ENCODE results near the gene UPP2.

The UPP2 gene

DNA sequence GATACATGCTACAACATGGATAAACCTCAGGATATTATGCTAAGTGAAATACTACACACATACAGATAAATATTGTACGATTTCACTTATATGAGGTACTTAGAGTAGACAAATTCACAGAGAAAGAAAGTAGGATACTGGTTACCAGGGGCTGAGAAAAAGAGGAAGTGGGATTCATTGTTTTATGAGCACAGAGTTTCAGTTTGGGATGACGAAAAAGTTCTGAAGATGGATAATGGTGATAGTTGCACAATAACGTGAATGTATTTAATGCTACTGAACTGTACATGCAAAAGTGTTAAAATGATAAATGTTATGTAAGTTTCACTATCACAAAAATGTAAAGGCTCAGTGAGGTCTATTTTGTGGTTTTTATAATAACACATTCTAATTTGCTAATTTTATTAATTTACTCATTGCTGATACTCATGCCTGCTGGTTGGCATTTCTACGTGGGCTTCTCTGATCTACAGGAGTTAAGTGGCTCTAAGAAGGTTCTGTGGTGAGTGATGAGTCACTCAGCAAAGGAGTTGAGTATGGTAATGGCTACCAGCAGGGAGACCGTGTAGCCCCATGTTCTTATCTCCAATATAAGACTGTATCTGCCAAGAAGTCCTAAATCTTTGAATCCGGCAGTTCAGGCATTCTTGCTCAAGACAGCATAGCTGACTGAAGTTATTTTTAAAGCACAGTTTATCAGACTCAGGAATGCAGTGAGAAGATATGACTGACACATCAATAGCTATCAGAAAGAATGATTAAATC lies 41.1 kb downstream of the UPP2 start:
- no peak for DNase-seq

DNA sequence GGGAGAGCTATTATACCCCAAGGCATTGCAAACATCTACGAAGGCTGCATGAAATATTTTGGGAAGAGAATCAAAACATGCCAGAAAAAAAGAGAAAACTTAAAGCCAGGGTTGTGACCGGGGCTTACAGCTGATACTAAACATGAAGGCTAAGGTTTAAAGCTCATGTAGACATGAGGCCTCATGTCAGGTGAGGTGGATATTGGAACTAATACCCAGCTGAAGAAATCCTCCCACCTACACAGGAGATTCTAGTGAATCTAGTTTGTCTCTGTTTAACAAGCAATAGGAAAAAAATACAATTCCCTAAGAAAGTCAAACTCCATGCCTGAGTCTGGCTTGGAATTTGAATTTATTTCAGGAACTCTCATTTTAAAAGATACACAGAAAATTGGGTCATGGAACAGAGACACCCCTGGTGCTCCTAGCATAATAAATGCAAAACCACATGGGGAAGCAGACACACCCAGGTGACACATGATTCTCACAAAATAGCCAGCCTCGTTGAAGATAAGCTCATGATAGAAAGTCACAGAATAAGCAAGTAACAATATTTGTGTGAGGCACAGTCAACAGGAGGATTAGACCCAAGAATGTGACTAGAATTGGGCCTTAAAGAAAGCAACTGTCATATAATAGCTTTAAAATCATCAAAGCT lies 42.2 kb downstream of the UPP2 start:
- DNase-seq, result no peak

DNA sequence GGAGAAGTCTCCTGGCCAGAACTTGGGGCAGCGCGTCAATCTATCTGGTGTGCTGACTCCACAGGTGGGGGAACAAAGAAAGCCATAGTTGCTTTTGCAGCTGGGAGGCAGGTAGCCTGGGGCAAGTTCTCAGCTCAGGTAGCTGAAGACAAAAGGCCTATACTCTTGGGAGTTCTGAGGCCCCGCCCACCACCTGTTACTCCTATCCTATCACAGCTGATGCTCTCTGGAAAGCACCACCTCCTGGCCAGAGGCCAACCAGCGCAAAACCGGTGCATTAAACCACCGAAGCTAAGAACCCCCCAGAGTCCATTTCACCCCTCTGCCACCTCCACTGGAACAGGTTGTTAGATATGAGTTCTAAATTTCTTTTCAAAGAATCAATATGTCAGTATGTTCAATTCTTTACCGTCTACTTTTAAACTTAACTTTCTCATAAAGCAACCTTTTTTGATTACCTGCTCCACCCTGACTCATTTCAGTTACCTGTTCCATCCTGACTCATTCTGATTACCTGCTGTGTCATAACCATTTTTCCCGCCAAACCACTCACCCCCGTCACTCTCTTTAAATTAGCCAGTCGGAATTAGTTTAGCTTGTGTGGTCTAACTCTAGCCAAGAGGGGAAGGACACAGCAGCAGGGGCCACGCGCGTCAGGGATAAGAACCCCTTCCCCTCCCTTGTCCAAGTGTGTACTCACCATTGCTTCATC lies 43.4 kb downstream of the UPP2 start:
- DNase-seq, result peak in 1 of 2 experiments; percentile 7

DNA sequence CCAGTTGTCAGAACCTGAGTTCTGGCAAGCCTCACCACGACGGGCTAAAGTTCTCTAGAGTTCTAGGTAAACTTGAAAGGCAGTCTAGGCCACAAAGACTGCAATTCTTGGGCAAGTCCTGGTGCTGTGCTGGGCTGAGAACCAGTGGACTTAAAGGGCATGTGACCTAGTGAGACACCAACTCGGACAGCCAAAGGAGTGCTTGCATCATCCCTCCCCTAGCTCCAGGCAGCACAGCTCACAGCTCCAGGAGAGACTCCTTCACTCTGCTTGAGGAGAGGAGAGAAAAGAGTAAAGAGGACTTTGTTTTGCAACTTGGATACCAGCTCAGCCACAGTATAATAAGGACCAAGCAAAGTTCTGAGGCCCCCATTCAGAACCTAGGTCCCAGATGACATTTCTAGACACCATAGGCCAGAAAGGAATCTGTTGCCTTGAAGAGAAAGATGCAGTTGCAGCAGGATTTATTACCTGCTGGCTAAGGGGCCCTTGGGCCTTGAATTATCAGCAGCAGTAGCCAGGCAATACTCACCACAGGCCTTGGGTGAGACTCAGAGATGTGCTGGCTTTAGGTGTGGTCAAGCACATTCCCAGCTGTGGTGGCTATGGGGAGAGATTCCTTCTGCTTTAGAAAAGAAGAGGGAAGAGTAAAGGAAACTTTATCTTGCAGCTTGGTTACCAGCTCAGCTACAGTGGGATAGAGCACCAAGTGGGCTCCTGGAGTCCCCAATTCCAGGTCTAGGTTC lies 51.8 kb downstream of the UPP2 start:
- DNase-seq, result no peak

DNA sequence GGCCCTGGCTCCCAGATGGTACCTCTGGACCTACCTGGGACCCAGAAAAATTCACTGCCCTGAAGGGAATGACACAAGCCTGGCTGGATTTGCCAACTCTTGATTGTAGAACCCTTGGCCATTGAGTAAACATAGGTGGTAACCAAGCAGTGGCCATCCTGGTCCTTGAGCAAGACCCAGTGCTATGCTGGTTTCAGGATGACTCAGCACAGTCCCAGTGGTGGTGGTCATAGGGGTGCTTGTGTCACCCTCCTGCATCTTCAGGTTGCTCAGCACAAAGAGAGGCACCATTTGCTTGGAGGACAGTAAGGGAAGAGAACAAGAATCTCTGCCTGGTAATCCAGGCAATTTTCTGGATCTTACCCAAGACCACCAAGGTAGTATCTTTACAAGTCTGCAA lies 52.9 kb downstream of the UPP2 start:
- DNase-seq, result no peak

DNA sequence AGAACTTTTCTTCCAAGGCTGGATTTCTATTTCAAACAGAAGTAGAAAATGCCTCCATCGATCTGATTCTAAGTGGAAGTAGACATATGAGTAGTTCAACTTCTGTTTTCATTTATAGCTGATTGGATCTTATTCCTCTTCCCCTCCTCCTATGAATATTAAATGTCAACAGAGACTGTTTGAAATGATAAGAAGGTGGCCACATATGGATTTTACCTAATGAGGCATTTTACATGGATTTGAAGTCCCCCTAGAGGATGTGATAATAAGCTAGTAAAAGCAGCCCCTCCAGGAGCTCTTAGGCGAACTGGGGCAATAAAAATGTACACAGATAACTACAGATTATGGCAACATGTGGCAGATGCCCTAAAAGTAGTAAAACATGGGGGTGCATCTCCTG lies 71.0 kb downstream of the UPP2 start:
- DNase-seq, result no peak

DNA sequence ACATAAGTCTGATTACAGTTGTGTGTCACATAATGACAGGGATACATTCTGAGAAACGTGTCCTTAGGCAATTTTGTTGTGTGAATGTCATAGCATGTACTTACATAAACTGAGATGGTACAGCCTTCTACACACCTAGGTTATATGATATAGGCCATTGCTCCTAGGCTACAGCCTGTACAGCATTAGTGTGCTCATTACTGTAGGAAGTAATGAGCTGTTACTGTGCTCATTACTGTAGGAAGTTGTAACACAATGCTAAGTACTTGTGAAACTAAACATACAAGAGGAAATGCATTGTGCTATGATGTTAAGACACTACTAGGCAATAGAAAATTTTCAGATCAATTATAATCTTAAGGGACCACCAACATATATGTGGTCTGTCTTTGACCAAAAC lies 72.8 kb downstream of the UPP2 start:
- DNase-seq, result no peak

DNA sequence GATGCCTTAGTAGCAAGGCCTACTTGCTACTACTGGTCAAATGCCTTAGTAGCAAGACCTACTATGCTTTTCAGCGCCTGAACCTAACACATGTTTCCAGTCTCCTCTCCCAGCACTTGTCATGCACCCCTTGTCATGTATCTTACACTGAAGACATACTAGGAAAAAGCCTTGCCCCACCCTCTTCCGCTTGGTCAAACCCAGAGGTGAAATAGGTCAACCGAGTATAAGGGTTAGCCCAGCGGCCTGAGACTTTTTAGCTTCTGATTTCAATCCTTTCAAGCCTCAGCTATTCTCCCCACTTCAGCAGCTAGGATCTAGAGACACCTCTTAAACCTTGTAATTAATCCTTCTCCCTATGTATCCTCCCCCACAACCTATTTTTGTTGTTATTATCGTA lies 73.3 kb downstream of the UPP2 start:
- no peak for DNase-seq

DNA sequence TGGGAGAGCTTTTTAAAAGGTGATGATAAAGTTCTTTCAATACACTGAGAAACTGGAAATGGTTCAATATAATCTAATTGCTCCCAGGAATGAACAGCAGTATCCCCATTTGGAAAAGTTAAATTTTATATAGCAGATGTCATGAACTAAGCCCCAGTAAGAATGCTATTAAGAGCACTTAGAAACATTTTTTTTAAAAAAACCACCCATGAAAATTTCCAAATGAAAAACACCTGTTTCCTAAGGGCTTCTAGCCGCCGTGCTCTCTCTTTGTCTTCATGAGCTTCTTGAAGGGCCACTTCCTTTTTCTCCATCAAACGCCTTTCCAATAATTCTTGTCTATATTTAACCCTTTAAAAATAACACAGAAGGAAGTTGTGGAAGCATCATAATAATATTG lies 77.0 kb downstream of the UPP2 start:
- no peak for DNase-seq

DNA sequence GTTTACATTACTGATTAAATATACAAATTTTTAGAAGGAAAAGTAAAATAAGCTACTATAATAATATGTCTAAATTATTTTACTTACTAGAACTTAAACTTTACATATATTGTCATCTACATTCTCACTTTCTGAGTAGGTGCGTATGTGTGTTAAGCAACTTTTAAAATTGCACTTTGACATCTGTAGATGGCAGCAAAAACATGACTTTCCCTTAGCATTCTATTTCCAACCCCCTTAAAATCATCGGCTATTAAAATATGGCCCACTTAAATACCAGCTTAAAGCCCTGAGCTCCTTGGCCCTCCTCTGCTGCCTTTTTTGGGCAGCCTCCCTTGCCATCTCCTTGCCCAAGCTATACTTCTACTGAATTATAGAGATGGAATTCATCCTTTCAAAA lies 78.0 kb downstream of the UPP2 start:
- peak in 1 of 2 experiments; percentile 37 for DNase-seq

DNA sequence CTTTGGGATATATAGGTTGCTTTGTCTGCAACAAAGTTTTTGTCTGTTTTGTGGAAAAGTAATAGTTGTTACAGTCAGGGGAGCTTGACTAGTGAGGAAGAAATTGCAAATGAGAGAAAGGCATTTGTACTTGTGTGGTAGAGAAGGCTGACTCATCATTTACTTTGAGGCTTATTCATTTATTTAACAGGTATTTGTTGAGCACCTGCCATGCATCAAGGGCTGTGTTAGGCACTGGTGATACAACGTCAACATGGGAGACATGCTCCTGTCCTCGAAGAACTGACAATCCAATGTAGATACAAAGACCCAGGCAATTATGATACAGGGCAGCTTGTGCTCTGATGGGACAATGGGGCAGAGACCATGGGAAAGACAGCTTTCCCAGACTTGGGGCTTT lies 79.5 kb downstream of the UPP2 start:
- no peak for DNase-seq

DNA sequence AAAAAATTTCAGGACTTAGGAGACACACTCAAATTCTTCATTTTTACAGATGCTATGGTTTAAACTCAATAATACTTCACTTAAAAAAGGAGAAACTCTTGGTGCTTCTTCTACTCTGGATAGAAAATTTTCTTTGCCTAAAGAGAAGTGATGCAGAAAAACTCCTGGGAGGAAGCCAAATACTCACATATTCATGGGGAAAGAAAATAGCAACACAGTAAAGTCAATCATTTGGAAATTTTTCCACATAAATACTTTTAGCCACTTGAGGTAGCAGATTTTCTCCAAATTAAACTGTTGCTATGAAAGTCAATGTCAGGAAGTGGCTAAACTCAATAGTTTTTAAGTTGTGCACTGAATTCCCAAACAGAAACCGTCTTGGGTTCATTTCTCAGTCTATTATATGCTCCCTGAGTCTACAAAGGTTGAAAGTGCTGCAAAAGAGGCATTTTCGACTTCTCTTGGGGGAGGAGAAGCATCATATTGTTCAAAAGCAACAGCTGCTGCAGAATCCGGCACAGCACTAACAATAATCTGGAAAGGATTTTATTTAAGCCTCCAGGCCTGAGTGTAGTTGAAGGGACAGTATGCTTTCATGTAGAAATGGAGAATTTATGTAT lies 81.1 kb downstream of the UPP2 start:
- no peak for DNase-seq

DNA sequence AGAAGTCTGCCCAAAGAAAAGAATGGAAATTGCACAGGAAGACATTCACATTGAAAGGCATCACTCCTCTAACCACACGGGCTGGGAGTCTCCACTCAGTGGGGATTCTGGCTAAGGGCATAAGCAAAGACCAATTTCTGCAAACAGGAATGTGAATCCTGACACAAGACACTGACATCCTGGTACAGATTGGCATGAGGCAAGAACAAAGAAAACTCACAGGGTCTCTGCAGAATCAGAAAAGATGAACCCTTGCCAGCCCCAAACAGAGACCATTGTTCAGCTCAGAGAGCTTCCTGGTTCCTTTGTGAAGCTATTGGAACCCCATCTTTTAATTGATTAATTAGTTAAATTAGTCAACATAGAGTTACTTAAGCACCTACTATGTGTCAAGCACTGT lies 82.3 kb downstream of the UPP2 start:
- no peak for DNase-seq

DNA sequence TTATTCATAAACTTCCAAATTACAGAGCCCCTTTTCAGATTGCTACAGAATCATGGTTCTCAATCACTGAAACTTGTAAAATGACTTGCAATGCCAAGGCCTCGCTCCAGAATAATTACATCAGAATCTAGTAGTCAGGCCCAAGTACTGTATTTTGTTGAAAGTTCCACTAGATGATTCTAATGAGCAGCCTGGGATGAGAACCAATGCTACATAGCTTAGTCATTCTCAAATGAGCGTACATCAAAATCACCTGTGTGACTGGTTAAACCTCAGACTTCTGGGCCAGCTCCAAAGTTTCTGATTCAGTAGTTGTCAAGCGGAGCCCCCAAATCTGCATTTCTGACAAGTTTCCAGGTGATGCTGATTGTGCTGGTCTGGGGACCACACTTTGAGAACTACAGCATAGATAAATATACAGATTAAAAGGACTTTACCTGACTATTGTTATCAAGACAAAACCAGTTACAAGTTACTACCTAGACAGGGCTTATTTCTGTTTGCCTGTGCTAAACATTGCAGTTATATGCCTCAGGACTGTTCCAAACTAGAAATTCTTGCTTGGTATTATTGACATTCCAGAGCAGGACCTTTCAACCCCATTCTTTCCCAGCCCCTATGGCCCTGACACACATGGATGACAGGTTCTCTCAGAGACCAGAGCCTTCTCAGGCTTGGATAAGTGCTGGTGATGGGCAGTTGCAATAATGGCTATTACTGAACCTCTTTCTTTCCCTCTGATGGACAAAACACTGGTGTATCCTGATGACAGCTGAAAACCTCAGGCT lies 83.1 kb downstream of the UPP2 start:
- DNase-seq, result no peak
